GM18867 (cell line): Measurements from ENCODE around the gene LRRC9.

Source experiments
- ATAC-seq: cut with Tn5 transposase; IDR thresholded peaks from one replicate; pipeline ENCODE4 v1.9.1; 2021; ENCODE audit warnings: mild to moderate bottlenecking, moderate library complexity; ENCODE audit not compliant: unreplicated experiment

LRRC9 gene

DNA sequence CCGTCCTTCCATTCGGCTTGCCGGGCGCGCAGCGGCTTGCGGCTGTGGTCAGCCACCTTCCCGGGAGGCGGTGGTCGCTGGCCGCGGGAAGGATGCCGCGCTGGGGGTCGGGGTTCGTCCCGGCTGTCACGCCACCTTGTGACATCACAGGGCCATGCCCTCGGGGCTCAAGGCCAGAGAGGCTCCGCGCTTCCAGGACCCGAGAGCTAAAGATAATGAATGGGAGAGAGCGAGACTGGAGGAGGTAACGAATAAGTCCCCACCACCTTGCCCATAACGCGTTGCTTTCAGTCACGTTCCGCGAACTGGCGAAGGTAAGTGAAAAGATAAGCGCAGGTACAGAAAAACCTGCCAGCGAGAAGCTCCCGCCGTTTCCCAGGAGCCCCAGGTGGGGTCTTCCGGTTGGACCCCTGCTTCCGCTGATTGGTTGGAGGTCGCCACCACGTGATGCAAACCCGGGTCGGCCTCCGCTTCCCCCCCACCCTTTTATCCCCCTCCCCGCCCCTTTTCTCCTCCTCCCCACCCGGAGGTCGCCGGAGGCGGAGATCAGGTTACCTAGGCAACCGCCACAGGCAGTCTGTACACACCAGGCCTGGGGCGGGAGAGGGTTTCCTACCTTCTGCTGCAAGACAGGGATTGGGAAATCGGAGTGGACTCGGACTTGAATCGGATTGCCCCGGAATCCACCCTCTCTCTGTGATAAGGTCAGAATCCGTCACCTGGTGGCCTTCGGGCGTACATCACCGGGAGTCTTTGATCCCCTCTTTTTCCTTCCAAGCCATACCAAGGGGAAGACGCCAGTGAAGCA, at the start of gene LRRC9:
Gene LRRC9 (plus strand): TSS at position 575 of the 808 bp plus-strand sequence.
- peak; percentile 26 for ATAC-seq

DNA sequence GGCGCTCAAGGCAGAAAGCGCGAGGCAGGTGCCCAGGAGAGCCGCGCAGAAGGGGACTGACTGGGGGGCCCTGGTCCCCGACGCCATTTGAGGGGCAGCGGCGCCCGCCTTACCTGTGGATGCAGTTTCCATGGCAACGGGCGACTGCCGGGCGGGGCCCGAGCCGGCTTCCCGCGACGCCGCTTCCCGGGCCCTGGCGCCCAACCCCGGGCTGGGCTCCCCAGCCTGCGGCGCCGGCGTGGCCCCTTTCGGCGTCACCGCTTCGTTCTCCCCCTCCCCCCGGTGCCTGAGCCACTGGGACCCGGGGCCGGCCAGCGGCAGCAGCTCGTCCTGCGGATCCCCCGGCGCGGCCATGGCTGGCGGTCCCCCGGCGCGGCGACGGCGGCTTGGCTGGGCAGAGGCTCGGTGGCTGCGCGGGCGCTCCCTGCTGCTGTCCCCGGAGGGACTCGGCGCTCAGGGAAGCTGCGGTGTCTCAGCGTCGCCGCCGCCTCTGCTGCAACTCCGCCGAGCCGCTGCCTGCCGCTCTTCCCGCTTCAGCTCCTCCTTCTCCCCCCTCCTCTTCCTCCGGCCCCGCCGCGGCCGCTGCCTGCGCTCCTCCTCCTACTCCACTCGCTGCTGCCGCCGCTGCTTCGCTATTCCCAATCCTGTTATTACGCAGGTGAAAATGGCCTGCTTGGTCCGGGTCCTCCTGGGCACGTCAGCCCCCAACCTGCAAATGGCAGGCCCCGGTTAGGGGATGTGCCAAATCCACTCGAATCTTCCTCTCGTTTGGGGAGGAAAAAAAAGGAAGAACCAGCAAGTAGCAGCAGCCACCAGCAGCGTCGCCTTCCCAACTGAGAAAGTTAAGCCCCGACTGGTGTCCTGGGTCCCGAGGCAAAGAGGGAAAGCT, 49.4 kb upstream of the LRRC9 start, which contains the start of gene RTN1:
Gene RTN1 (minus strand): TSS at position 500 of the 889 bp plus-strand sequence. CDS start 146 bp downstream, at position 354.
- ATAC-seq = peak; percentile 67

GRCh38 chr14:59871166-59871495, 48.8 kb upstream of the LRRC9 start:
- ATAC-seq = peak; percentile 14

DNA sequence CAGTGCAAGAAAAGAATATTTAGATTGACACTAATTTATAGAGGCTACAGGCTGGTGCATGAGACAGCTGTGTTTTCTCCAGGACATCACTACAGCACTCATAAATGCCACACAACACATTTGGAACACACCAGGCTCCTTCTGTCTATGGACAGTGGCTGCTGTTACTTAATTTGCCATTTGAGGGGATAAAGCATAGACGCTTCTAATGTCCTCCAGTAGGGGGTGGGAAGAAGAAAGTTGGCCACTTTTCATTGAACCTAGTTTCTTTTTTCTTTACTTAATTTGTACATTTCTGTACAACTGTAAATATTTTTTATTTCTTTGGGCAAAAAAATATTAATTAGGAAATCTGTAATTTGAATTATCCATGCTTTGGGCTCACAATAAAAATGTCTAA, 37.0 kb upstream of the LRRC9 start:
- no peak for ATAC-seq

GRCh38 chr14:59890676-59891075, 29.3 kb upstream of the LRRC9 start:
- ATAC-seq = no peak

GRCh38 chr14:59895721-59896120, 24.2 kb upstream of the LRRC9 start:
- no peak for ATAC-seq

DNA sequence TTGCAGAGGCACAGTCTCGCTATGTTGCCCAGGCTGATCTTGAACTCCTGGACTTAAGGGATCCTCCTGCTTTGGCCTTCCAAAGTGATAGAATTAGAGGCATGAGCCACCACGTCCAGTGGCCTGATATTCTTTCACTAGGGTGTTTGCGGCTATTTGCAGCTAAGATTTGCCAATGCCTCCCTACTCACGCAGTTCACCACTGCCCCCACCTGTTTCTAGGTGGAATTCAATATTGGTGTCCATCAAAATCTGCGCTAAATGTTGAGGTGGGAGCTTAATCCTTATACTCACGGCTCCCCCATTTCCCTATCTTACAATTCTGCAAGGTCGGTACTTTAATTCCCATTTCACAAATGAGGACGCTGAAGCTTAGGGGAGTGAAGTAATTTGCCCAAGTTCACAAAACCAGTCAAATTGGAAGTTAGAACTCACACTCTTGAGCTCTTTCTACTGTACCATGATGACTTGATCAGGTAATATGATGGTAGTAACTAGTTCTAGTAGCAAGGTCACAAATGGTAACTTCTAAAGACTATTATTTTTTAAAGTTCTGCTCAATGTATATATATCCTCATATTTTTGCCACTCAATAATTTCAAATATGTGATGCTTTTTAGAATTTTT, 22.1 kb upstream of the LRRC9 start:
- ATAC-seq = peak; percentile 65

DNA sequence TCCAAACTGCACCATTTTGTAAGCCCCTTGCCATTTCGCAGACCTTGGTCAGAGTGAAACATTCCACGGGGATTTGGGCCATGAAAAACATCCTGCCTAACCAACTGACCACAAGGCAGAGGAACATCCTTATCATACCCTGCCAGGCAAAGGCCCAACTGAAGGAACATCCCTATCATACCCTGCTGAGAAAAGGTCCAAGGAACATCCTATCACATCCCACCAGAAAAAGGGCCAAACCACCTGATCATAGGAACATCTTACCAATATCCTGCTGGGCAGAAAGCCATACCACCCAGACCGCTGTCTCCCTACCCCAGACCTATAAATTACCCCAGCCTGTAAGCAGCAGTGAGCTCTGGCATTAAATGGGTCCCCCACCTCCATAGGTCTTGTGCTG, 19.4 kb upstream of the LRRC9 start:
- no peak for ATAC-seq

- no peak for ATAC-seq
These were observed 15.8 kb upstream of the LRRC9 start for GRCh38 chr14:59904184-59904583.

DNA sequence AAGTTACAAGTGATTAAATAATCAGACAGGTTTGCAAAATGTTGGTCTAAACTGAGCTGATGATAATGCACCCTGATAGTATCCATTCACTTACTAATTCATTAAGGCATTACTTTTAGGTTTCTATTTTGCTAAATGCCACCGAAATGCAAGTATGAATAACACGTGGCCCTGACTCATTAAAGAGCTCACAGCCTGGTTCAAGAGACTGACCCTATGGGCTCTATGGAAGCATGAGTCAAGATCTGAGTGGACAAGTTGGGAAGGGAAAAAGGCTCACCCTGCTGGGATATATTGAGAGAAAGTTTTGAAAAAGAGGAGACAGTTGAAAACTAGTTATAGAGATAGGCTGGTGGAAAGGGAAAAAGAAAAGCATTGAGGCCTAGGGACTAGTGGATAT, 14.8 kb upstream of the LRRC9 start:
- no peak for ATAC-seq

DNA sequence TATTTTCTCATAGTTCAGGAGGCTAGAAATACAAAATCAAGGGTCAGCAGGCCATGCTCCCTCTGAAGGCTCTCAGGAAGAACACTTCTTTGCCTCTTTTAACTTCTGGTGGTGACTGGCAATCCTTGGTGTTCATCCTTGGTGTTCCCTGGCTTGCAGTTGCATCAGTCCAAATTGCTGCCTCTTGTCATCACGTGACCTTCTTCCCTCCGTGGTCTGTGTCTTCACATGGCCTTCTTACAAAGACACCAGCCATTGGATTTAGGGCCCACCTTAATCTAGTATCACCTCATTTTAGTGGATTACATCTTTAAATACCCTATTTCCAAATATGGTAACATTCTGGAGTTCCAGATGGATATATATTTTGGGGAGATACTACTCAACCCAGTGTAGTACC, 7.5 kb upstream of the LRRC9 start:
- no peak for ATAC-seq

GRCh38 chr14:59913187-59913586, 6.8 kb upstream of the LRRC9 start:
- no peak for ATAC-seq

DNA sequence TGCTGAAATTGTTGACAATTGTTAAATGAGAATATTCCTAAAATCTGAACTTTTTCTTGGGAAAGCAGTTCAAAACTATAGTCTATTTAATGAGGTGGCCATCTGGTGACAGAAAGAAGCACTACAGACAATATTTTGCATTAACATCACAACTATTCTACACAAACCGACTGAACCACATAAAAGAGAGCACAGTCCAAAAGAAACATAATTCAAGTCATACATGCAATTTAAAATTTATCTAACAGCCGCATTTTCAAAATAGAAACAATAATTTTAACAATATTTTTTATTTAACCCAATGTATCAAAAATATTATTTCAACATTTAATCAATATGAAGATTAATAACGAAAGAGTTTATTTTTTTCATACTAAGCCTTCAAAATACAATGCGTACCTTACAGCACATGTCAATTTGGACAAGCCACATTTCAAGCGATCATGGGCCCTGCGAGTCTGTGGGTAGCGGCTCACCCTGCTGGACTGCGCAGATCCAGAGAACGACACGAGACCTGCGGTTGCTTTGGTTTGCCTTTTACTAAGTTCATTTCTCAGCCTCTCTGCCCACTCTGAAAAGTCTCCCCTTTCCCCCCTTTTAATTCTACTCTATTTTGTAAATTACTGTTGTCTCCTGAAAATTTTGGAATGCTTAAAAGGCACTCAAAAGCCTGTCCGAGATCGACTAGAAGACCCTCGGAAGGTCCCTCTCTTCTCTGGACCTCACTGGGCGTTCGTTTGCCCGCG, 947 bp upstream of the LRRC9 start:
- peak; percentile 76 for ATAC-seq

- no peak for ATAC-seq
These were observed 387 bp downstream of the LRRC9 start for GRCh38 chr14:59920378-59920683.

- ATAC-seq = no peak
These were observed 5.9 kb downstream of the LRRC9 start for GRCh38 chr14:59925797-59926196.

DNA sequence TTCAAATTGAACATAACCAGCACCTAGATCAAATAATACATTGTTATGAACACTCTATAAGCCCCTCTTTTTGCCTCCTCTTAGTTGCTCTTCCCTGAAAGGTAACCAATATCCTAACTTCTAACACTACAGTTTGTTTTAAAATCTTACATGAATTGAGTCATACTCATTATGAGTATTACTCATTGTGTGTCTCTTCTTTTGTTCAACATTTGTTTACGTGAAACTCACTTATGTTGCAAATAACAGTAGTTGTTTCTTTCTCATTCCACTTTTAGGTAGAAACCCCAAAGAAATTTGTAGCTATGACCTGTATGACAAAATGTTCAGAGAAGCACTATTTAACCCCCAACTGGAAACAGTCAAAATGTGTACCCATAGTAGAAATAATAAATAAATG, 6.6 kb downstream of the LRRC9 start:
- no peak for ATAC-seq

DNA sequence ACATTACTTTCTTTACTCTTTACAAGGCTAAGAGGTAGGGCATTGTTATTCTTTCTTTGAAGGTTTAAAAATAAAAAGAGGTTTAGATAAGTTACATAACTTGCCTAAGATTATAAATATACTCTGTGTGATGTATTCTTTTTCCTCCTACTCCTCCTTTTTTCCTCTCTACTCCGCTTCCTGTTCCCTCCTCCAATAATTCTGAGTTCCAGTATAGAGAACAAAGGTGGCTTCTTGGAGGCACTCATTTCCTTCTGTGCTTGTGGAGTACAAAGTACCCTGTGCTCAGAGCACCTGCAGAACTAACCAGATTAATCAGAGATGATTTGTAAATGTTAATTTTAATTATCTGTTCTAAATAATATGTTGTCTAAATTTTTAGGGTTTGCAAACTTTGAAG, 11.3 kb downstream of the LRRC9 start:
- no peak for ATAC-seq

DNA sequence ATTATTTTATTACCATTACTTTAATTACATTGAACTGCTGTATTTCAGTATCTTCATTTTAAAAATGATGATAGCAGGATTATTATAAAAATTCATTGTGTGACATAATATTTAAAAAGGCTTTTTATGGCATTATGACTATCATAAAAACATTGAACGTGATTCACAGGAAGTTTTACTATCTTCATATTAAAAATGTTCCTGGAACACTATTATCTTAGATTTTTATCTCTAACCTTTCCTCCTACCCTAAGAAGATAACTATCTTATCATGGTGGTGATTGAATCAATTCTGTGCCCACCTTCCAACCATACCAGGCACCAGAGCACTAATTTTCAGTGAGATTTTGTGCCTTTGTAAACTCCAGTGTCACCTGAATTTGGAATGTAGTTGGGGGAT, 16.2 kb downstream of the LRRC9 start:
- ATAC-seq = no peak

DNA sequence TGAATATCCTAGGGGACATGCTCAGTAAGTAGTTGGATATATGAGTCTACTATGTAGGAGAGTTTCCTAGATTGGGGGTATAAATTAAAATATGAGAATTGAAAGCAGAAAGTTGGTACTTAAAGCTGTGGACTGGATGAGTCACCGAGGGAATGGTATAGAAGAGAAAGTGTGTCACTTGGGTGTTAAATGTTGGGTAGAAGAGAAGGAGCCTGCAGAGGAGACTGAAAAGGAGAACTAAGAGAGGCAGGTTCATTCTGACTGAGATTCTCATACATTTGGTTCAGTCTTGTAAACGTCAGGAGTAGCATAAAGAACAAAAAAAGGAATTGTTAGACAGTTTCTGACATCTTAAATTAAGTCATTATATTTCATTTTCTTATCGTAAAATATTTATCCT, 19.9 kb downstream of the LRRC9 start:
- ATAC-seq = peak; percentile 82

- peak; percentile 62 for ATAC-seq
These were observed 22.4 kb downstream of the LRRC9 start for GRCh38 chr14:59942296-59942862.

- no peak for ATAC-seq
These were observed 25.0 kb downstream of the LRRC9 start for GRCh38 chr14:59944909-59945308.
